Calu3 (cell line): Measurements from ENCODE around the gene LGALS9. TPM values are rescaled to one million over a fixed set of nuclear protein-coding genes. Genes with fewer than 3 reads are reported as not detected.

ENCODE experiments used
- BruUV-seq: library from RNA; stranded (reverse); fragments of 400-500 nt; replicated peaks from 2 replicates; lab custom pipeline; 2021; lab: Mats Ljungman, UMichigan
- CTCF ChIA-PET: fragments of 300-600 bp; sonication (Branson Sonifier 250); formaldehyde crosslinking; loops from one replicate; lab custom pipeline; 2022; ENCODE audit warnings: antibody characterized with exemption; lab: Charles Lee
- DNase-seq: peaks from one replicate; pipeline ENCODE4 v3.0.0; 2022
- H3K27ac Mint-ChIP-seq: one replicate; pipeline ENCODE4 v1.8.0; 2022; ENCODE audit warnings: mixed read lengths; ENCODE audit not compliant: unreplicated experiment
- H3K27me3 Mint-ChIP-seq: one replicate; pipeline ENCODE4 v1.8.0; 2022; ENCODE audit warnings: mixed read lengths; ENCODE audit not compliant: unreplicated experiment
- H3K36me3 Mint-ChIP-seq: one replicate; pipeline ENCODE4 v1.8.0; 2022; ENCODE audit warnings: mild to moderate bottlenecking, moderate library complexity, mixed read lengths; ENCODE audit not compliant: insufficient read depth, unreplicated experiment
- H3K4me1 Mint-ChIP-seq: one replicate; pipeline ENCODE4 v1.8.0; 2022; ENCODE audit warnings: mild to moderate bottlenecking, low read depth, mixed read lengths; ENCODE audit not compliant: unreplicated experiment
- H3K4me3 Mint-ChIP-seq: one replicate; pipeline ENCODE4 v1.8.0; 2022; ENCODE audit warnings: mild to moderate bottlenecking, low read depth, moderate library complexity, mixed read lengths; ENCODE audit not compliant: unreplicated experiment
- H3K9me3 Mint-ChIP-seq: one replicate; pipeline ENCODE4 v1.8.0; 2022; ENCODE audit warnings: low read depth, mixed read lengths; ENCODE audit not compliant: unreplicated experiment
- CTCF ChIP-seq: fragments of 200-600 bp; IDR thresholded peaks from one replicate; pipeline ENCODE4 v1.8.0; 2022; ENCODE audit warnings: antibody characterized with exemption; ENCODE audit not compliant: unreplicated experiment
- intact Hi-C: fragments of 100-400 bp; cut with micrococcal nuclease; formaldehyde crosslinking; loops from one replicate; pipeline ENCODE4 v1.10.0; 2022; ENCODE audit not compliant: unreplicated experiment
- total RNA-seq: library from RNA; stranded (reverse); gene quantifications from 2 replicates; pipeline ENCODE4 v1.2.3, GENCODE V29; 2022

LGALS9 gene
- total RNA-seq, 1 experiment from 2014 or later = 93.1 TPM

- Mint-ChIP-seq H3K27ac (no peak overlapping the region), H3K4me1 (no peaks in the 10 kb centered on the region), H3K27me3 (peaks cover 42% of the 10 kb centered on the region), H3K9me3 (no peaks in the 10 kb centered on the region), H3K4me3 (no peak overlapping the region), H3K36me3 (no peaks in the 10 kb centered on the region)
- no peak for TF ChIP-seq CTCF
- intact Hi-C loops = no loop called here
- no peak for DNase-seq
- BruUV-seq = no TSS peak
- CTCF ChIA-PET = no interaction called here
These were observed 26.6 kb downstream of the LGALS9 start for GRCh38 chr17:27657620-27658019.

- no peak overlapping the region for H3K27ac Mint-ChIP-seq
- no peak for DNase-seq
- intact Hi-C loops = no loop called here
These were observed 28.7 kb downstream of the LGALS9 start for GRCh38 chr17:27659683-27660082.

GRCh38 chr17:27660436-27660835, 29.4 kb downstream of the LGALS9 start:
- Mint-ChIP-seq H3K4me1 (no peaks in the 10 kb centered on the region), H3K9me3 (no peaks in the 10 kb centered on the region), H3K36me3 (no peaks in the 10 kb centered on the region), H3K27ac (no peak overlapping the region), H3K27me3 (peaks cover 57% of the 10 kb centered on the region), H3K4me3 (no peak overlapping the region)
- CTCF ChIA-PET = no interaction called here
- BruUV-seq = no TSS peak
- TF ChIP-seq CTCF = no peak
- intact Hi-C loops = no loop called here
- no peak for DNase-seq

More at GRCh38 chr17:27659683-27660082, 28.7 kb downstream of the LGALS9 start:
- no peaks in the 10 kb centered on the region for H3K9me3 Mint-ChIP-seq
- peaks cover 49% of the 10 kb centered on the region for H3K27me3 Mint-ChIP-seq
- CTCF ChIA-PET = no interaction called here
- BruUV-seq = no TSS peak
- H3K36me3 Mint-ChIP-seq = no peaks in the 10 kb centered on the region
- no peaks in the 10 kb centered on the region for H3K4me1 Mint-ChIP-seq
- no peak overlapping the region for H3K4me3 Mint-ChIP-seq
- no peak for TF ChIP-seq CTCF

- Mint-ChIP-seq H3K36me3 (no peaks in the 10 kb centered on the region), H3K27me3 (peaks cover 55% of the 10 kb centered on the region), H3K27ac (no peak overlapping the region), H3K9me3 (no peaks in the 10 kb centered on the region), H3K4me1 (no peaks in the 10 kb centered on the region), H3K4me3 (no peak overlapping the region)
- TF ChIP-seq CTCF = no peak
- DNase-seq = no peak
- intact Hi-C loops = no loop called here
- no TSS peak for BruUV-seq
- CTCF ChIA-PET = no interaction called here
These were observed 33.1 kb downstream of the LGALS9 start for GRCh38 chr17:27663936-27664605.
